GM06990 (cell line): ENCODE measurements around the gene SNRNP48.

ENCODE experiments used
- DNase-seq: peaks from one replicate; pipeline ENCODE4 v3.0.0-alpha.2; 2011; ENCODE audit not compliant: insufficient read length; ENCODE audit errors: extremely low read depth
- H3K27me3 ChIP-seq: replicated peaks from 2 replicates; pipeline ENCODE4 v1.6.0; 2011; ENCODE audit warnings: low read length; ENCODE audit not compliant: control insufficient read depth, insufficient read depth
- H3K36me3 ChIP-seq: 2 replicates; pipeline ENCODE4 v1.5.1; 2011; ENCODE audit warnings: low read length; ENCODE audit not compliant: control insufficient read depth, insufficient read depth
- H3K4me3 ChIP-seq: replicated peaks from 2 replicates; pipeline ENCODE4 v1.5.1; 2011; ENCODE audit warnings: low read depth, mild to moderate bottlenecking, control low read depth, low read length
- TF ChIP-seq, protein P1 (sequence below): IDR thresholded peaks from 2 replicates; pipeline ENCODE4 v1.5.1; 2011; ENCODE audit warnings: low read length, control low read depth, mild to moderate bottlenecking, inconsistent platforms; ENCODE audit not compliant: insufficient read depth, poor library complexity, severe bottlenecking

Gene SNRNP48

DNA sequence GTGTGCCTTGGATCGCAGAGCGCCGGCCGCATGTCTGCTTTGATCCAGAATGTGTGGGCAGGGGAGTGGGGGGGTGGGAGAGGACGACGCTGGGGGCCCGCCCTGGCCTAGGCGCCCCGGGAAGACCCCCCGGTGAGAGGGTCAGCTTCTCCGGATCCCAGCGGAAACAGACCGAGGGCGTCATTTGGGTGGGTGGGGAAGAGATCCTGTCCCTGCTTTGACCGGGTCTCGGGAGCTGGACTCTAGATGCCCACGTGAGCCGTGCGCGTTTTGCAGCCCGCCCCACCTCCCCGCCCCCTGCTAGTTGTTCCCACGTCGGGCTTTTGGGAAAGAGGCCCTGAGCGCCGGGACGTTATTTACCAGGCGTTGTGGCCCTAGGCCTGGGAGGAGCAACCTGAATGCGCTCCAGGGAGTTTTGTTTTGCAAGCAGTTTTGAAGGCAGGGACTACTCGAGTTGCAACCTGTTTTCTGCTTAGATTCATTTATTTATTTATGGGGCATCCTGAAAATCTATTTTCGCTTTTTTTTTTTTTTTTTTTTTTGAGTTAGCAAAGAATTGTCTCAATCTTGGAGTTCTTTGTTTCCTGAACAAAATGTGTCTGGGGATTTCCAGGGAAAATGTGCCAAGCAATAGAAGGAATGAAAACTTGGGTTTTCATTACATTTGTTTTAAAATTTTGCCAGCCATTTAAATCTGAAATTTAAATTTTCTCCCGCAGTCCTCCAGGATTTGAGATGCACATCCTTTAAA lies 46.9 kb upstream of the SNRNP48 start:
- TF ChIP-seq, protein P1, sequence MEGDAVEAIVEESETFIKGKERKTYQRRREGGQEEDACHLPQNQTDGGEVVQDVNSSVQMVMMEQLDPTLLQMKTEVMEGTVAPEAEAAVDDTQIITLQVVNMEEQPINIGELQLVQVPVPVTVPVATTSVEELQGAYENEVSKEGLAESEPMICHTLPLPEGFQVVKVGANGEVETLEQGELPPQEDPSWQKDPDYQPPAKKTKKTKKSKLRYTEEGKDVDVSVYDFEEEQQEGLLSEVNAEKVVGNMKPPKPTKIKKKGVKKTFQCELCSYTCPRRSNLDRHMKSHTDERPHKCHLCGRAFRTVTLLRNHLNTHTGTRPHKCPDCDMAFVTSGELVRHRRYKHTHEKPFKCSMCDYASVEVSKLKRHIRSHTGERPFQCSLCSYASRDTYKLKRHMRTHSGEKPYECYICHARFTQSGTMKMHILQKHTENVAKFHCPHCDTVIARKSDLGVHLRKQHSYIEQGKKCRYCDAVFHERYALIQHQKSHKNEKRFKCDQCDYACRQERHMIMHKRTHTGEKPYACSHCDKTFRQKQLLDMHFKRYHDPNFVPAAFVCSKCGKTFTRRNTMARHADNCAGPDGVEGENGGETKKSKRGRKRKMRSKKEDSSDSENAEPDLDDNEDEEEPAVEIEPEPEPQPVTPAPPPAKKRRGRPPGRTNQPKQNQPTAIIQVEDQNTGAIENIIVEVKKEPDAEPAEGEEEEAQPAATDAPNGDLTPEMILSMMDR, result no peak
- Histone ChIP-seq H3K36me3 (no peaks in the 10 kb centered on the region), H3K27me3 (no peaks in the 10 kb centered on the region; the same call in 1 of the 2 replicates), H3K4me3 (no peak overlapping the region)
- DNase-seq, result no peak

DNA sequence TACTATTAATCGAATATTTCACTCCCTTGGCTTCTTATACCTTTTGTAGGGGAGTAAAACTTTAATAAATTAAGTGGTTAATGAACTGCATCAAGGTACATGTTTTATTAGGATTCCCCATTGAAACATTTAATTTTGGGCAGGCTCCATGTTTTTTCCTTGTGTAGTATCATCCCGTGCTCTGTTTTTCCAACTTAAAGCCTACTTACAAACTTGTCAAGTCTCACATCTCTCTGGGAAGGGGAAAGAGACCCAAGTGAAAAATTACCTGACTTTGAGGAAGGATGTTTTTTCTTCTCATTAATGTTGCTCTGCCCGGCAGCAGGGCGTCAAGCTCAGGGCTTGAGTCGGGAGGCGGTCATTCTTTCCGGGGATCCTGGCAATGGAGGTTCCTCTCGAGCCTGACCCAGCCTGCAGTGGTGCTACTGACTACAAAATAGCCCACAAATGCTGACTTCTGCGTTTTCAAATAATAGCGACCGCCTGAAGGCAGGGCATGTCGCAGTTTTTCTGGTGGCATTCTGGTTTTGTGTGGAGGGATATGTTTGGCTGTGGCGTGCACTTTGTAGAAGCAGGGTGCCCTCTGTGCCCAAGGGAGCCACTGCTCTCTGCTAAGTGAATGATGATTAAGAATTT lies 46.1 kb upstream of the SNRNP48 start:
- DNase-seq, result no peak
- Histone ChIP-seq H3K36me3 (no peaks in the 10 kb centered on the region), H3K27me3 (no peaks in the 10 kb centered on the region; the same call in 1 of the 2 replicates), H3K4me3 (no peak overlapping the region)
- TF ChIP-seq, protein P1, result no peak

DNA sequence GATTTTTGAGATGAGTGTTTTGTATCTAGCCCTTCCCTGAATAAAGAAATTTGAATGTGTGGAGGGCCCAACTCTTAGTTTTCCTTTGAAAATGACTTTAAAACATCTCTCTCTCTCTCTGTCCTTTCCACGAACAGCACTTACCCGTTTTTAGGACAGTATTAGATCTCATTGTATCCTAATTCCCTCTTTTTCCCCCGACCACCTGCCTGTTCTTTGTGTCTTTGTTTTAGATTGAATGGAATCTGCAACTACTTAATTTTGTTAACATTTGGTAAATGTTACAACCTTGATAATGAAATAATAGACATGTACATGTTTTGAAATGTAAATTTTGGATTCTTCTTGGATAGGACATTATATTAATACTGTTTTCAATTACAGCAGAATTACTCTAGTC lies 45.4 kb upstream of the SNRNP48 start:
- DNase-seq, result no peak
- Histone ChIP-seq H3K27me3 (no peaks in the 10 kb centered on the region; the same call in 1 of the 2 replicates), H3K36me3 (no peaks in the 10 kb centered on the region), H3K4me3 (no peak overlapping the region)
- TF ChIP-seq, protein P1, result no peak

DNA sequence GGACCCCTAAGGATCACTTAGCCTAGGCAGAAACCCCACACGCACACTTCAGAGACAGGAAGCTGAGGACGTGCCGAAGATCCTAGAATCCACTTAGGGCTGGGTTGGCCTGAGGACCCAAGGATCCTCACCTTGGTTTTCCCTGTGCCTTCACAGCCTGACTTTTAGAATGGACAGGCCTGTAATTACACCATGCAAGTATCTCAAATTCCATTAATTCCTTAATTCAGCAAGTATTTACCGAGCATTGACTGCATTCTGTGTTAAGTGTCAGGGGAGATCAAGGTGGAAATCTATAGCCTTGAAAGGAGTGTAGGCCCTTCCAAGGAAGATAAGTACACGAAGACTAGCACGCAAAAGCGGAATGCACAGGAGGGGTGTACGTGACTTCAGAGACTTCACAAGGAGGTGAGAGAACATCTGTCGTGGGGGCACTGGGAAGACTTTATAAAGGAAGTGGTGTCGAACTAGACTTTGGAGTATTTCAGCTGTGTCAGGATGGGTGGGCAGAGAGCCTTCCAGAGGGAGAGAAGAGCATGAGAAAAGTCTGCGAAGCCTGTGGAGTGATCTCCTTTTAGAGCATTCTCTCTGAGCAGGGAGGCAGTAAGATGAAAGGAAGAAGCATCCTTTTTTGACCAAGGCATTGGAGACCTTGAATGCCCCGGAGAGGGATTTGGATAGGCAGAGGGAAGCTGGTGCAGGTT lies 44.5 kb upstream of the SNRNP48 start:
- Histone ChIP-seq H3K36me3 (no peaks in the 10 kb centered on the region), H3K4me3 (no peak overlapping the region), H3K27me3 (no peaks in the 10 kb centered on the region; the same call in 1 of the 2 replicates)
- no peak for DNase-seq
- TF ChIP-seq, protein P1, result no peak

DNA sequence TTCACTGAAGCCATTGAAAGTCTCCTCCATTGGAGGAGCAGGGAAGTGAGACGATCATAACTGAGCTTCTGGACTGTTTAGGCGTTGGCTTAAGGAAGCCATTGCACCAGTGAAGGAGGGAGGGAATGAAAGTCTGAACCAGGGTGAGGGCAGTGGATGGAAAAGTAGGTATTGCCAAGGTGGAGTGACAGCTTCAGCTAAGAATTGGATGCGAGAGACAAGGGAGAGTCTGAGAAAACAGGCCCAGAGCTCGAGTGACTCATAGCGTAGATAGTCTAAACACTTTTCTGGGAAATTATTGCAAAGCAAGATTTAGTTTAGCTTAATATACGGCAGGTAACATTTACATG lies 44.0 kb upstream of the SNRNP48 start:
- no peak for DNase-seq
- Histone ChIP-seq H3K4me3 (no peak overlapping the region), H3K27me3 (no peaks in the 10 kb centered on the region; the same call in 1 of the 2 replicates), H3K36me3 (no peaks in the 10 kb centered on the region)
- TF ChIP-seq, protein P1, result no peak
